IPS-NIHi11 (cell line): ENCODE results near the gene MBD3L4.
"Not testable (repeated sequence)": the region's sequence is repeated elsewhere in the genome, so short reads cannot be mapped to it uniquely, and the experiment has no call there.

Source experiments
- DNase-seq: peaks from one replicate; pipeline ENCODE4 v3.0.0; 2012; ENCODE audit warnings: mixed read lengths, low spot score

The MBD3L4 gene

GRCh38 chr19:7049021-7049420, 9.0 kb upstream of the MBD3L4 start, which contains the start of gene MBD3L2:
Gene MBD3L2 (plus strand): TSS chr19:7049321. CDS start chr19:7049374, 53 bp downstream.
- DNase-seq = not testable (repeated sequence)

DNA sequence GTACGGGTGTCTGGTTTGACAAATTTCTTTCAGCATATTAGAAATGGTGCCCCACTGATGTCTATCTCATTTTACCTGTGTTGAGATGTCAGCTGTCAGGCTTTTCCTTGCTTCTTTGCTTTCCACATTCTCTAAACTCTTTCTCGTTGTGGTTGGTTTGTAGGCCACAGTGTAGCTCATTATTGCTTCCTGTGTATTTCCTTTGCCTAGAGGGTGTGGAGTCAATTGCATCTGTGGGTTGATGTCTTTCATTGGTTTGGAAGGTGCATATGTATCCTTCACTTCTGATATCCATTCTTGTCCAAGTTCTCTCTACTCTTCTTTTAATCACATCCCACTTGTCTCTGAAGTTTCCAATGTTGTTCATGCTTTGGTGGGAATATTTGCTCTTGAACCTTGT, 1.6 kb upstream of the MBD3L4 start:
- DNase-seq = not testable (repeated sequence)

GRCh38 chr19:7030278-7030677, 9.7 kb downstream of the MBD3L4 start, which contains the start of gene MBD3L5:
Gene MBD3L5 (plus strand): TSS chr19:7030578. CDS start chr19:7030612, 34 bp downstream.
- DNase-seq = not testable (repeated sequence)

DNA sequence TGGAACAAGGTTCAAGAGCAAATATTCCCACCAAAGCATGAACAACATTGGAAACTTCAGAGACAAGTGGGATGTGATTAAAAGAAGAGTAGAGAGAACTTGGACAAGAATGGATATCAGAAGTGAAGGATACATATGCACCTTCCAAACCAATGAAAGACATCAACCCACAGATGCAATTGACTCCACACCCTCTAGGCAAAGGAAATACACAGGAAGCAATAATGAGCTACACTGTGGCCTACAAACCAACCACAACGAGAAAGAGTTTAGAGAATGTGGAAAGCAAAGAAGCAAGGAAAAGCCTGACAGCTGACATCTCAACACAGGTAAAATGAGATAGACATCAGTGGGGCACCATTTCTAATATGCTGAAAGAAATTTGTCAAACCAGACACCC, 11.2 kb downstream of the MBD3L4 start:
- DNase-seq = not testable (repeated sequence)

- not testable (repeated sequence) for DNase-seq
Observed at GRCh38 chr19:7021331-7021730, 18.6 kb downstream of the MBD3L4 start, which contains the start of gene MBD3L2B. Gene MBD3L2B (minus strand): TSS chr19:7021431. CDS start chr19:7021397, 34 bp downstream.

- no peak for DNase-seq
Observed at GRCh38 chr19:7018828-7019227, 21.2 kb downstream of the MBD3L4 start.

- no peak for DNase-seq
Observed at GRCh38 chr19:7013678-7014077, 26.3 kb downstream of the MBD3L4 start.

GRCh38 chr19:7010722-7011593, 29.0 kb downstream of the MBD3L4 start:
- no peak for DNase-seq

DNA sequence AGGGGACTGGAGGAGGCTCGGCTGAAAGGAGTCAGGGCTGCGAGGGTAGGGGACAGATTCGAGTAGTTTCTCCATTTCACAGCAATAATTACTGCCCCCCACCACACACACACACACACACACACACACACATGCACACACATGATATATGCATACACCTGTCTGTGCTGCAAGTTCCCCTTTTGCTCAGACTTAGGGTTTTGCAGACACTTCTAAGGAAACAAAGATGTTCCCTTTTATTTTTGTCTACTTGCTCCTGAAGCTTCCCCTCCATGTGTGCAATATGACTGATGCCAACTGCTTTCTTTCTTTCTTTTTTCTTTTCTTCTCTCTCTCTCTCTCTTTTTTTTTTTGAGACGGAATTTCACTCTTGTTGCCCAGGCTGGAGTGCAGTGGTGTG, 32.1 kb downstream of the MBD3L4 start:
- no peak for DNase-seq

GRCh38 chr19:7006135-7006704, 33.8 kb downstream of the MBD3L4 start:
- DNase-seq = no peak

DNA sequence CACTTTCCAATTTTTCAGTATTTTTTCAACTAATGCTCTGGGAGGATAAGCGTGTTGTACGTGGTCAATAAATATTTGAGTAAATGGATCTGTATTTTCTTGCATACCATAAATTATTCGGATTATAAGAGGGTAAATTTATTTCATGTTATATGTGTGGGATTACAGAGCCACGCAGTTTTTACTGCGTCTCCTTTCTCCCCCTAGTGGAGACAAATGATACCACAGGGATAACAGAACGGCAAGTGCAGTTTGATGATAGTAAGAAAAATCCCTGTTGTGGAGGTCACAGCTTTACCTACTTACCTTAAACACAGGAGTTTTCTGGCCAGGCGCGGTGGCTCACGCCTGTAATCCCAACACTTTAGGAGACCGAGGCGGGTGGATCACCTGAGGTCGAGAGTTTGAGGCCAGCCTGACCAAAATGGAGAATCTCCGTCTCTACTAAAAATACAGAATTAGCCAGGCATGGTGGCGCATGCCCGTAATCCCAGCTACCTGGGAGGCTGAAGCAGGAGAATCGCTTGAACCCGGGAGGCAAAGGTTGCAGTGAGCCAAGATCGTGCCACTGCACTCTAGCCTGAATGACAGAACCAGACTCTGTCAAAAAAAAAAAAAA, 35.6 kb downstream of the MBD3L4 start:
- DNase-seq = no peak

GRCh38 chr19:7000816-7001215, 39.2 kb downstream of the MBD3L4 start:
- no peak for DNase-seq

- DNase-seq = no peak
Observed at GRCh38 chr19:7000333-7000732, 39.6 kb downstream of the MBD3L4 start.

DNA sequence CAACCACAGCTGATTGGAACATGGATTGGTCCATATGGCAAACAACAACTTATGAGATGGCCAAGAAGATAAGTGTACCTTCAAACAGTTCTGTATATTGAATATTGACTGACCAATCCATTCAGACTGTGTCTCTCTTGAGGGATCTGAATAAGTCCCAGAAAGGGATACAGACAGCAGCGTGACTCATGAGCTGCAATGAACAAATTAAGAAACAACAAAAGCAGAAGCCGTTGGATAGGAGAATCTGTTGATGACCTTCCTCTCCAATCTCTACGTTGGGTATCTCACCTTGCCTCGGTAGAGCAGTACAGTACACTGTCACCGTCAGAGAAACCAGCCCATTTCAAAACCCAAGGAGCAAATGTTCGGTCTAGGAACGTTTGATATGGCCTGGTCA, 40.0 kb downstream of the MBD3L4 start:
- DNase-seq = no peak

DNA sequence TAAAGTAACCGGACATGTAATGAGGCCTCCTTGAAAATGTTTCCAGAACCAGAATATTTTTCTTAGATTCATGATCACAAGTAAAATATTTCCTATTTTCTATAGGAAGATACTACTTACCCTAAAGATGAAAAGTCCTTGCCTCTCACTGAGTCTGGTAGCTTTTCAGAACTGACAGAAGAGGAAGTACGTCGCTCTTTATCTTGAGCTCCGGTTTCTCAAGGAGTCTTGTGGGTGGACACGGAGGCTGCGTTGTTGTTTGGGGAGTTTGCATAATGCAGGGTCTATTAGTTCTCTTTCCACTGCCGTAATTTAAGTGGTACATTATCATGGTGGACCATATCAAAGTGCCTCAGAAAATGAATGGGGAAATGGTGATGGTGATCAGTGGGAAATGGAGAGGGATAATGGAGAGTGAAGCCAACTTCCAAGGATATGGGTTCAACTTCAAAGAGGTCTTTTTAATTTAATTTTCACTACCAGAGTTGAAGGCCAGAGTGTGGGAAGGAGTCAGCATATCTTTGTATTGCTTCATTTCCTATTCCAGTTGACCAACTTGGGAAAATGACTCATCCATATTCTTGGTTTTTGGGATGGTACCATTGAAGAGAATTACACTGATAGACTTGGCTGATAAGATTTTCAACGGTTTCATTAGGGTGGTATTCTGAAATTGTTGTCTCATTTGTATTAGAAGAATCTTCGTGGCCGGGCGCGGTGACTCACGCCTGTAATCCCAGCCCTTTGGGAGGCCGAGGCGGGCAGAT, 42.1 kb downstream of the MBD3L4 start:
- no peak for DNase-seq

- DNase-seq = no peak
Observed at GRCh38 chr19:6996810-6997209, 43.2 kb downstream of the MBD3L4 start.

- no peak for DNase-seq
Observed at GRCh38 chr19:6995054-6995453, 44.9 kb downstream of the MBD3L4 start.

- DNase-seq = no peak
Observed at GRCh38 chr19:6988257-6988656, 51.7 kb downstream of the MBD3L4 start.

- no peak for DNase-seq
Observed at GRCh38 chr19:6987850-6988249, 52.1 kb downstream of the MBD3L4 start.
